GM20431 (cell line): Measurements from ENCODE around the gene ZNF3.
"Not testable (repeated sequence)": the region's sequence is repeated elsewhere in the genome, so short reads cannot be mapped to it uniquely, and the experiment has no call there.

Experiments
- in situ Hi-C: fragments of 300-500 bp; cut with MseI, MboI; formaldehyde crosslinking; loops from one replicate; pipeline ENCODE4 v1.15.0; 2020; ENCODE audit warnings: low sequenced_read_pairs; ENCODE audit not compliant: unreplicated experiment

ZNF3 gene

GRCh38 chr7:100081535-100082102 is at the start of gene ZNF3:
Gene ZNF3 (minus strand): TSS chr7:100081723. CDS start chr7:100077357, 4,366 bp downstream.
- in situ Hi-C loops = no loop called here

DNA sequence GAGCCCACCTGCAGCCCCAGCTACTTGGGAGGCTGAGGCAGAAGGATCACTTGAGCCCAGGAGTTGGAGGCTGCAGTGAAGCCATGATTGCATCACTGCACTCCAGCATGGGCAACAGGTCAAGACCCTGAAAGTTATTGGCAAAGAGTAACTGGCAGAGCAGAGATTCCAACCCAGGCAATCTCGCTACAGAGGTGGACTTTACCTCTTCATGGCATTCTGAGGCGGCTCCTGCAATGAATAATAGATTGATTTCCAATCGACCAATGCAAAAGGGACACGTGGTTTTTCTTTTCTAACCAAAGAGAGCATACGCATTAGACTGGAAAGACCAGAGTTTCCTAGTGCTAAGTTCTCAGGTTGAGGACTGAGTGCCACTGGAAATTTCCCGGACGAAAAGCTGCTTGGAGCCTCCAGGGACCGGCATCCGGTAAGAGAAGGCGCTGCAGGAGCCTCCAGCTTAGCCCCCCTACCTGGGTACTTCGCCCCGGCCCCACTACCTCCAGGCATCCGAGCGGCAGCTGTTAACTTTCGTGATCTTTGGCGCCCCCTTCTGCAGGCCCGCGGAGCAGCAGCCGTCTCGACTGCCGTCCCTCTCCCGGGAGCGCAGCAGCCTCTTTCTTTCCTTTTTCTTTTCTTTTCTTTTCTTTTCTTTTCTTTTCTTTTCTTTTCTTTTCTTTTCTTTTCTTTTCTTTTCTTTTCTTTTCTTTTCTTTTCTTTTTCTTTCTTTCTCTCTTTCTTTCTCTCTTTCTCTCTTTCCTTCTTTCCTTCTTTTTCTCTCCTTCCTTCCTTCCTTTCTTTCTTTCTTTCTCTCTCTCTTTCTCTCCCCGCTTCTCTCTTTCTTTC is 49.3 kb upstream of the ZNF3 start:
- in situ Hi-C loops = no loop called here

GRCh38 chr7:100130220-100130607 is 48.7 kb upstream of the ZNF3 start:
- in situ Hi-C loops = not testable (repeated sequence)

DNA sequence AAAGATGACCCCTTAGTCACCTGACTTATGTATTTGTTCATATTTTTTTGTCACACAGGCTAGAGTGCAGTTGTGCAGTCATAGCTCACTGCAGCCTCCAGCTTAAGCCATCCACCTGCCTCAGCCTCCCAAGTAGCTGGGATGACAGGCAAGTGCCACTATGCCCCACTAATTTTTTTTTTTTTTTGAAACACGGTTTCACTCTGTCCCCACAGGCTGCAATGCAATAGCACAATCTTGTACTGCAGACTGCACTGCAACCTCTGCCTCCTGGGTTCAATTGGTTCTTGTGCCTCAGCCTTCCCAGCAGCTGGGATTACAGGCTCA is 47.1 kb upstream of the ZNF3 start:
- in situ Hi-C loops = no loop called here

- in situ Hi-C loops = no loop called here
Measured at GRCh38 chr7:100127866-100128636, 46.5 kb upstream of the ZNF3 start.

- in situ Hi-C loops = no loop called here
Measured at GRCh38 chr7:100126931-100127865, 45.7 kb upstream of the ZNF3 start, which contains the start of gene MBLAC1. Gene MBLAC1 (plus strand): TSS chr7:100126967. CDS start chr7:100127396, 429 bp downstream.

DNA sequence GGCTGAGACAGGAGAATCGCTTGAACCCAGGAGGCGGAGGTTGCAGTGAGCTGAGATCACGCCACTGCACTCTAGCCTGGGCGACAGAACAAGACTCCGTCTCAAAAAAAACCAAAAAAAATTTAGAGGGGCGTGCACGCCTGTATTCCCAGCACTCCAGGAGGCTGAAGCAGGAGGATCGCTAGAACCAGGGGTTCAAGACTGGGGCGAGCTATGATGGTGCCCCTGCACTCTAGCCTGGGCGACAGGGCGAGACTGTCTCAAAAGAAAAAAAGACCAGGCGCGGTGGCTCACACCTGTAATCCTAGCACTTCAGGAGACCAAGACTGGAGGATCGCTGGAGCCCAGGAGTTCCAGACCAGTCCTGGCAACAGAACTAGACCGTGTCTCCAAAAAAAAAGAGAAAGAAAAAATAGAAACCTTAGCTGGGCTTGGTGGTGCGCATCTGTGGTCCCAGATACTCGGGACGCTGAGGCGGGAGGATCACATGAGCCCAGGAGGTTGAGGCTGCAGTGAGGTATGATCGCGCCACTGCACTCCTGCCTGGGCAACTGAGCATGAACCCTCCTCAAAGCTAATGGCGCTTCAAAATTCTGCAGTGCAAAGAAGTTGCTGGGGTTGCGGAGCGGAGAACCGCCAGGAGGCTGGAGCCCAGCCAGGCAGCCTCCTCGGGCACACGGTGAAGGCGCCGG is 44.9 kb upstream of the ZNF3 start:
- in situ Hi-C loops = no loop called here

- in situ Hi-C loops = no loop called here
Measured at GRCh38 chr7:100124301-100125230, 43.0 kb upstream of the ZNF3 start.

- in situ Hi-C loops = no loop called here
Measured at GRCh38 chr7:100122568-100122967, 41.0 kb upstream of the ZNF3 start.

GRCh38 chr7:100122067-100122466 is 40.5 kb upstream of the ZNF3 start:
- in situ Hi-C loops = no loop called here

DNA sequence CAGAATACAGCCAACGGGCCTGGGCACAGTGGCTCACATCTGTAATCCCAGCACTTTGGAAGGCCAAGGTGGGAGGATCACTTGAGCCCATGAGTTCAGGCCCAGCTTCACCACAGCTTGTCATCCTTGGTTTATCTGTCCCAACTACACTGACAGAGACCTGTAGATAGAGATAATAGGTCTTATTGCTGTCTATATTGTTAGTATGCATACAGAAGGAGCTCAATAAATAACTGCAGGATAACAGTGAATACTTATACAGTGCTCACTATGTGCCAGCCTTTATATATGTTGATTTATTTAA is 39.2 kb upstream of the ZNF3 start:
- in situ Hi-C loops = no loop called here

GRCh38 chr7:100119970-100120732 is 38.6 kb upstream of the ZNF3 start:
- in situ Hi-C loops = no loop called here

- in situ Hi-C loops = no loop called here
Measured at GRCh38 chr7:100119072-100119969, 37.8 kb upstream of the ZNF3 start, which contains the start of the genes CNPY4 and TAF6. Gene CNPY4 (plus strand): TSS chr7:100119634. CDS start chr7:100119745, 111 bp downstream. Gene TAF6 (minus strand): TSS chr7:100119358. CDS start chr7:100114209, 5,149 bp downstream.

DNA sequence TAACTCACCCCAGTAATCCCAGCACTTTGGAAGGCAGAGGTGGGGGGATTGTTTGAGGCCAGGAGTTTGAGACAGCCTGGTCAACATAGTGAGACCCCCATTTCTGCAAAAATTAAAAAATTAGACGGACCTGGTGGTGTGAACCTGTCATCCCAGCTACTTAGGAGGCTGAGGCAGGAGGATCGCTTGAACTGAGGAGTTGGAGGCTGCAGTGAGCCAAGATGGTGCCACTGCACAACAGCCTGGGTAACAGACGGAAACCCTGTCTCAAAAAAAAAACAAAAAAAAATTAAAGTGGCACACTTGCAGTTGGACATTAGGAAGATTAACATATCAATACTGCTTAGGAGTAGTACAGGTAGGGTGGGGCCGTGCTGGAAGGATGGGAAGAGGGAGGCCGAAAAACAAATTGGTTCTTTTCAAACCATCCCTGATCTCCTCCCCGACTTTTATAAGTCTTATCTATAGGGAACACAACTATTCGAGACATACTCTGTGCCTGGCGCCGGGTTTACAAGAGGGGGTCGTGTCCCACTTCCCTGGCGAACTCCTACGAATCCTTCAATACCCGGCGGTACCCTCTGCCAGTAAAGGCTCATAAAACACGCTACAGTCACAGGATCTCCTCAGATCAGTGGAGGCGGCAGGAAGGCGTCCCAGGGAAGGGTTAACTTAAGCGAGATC is 37.0 kb upstream of the ZNF3 start:
- in situ Hi-C loops = no loop called here

DNA sequence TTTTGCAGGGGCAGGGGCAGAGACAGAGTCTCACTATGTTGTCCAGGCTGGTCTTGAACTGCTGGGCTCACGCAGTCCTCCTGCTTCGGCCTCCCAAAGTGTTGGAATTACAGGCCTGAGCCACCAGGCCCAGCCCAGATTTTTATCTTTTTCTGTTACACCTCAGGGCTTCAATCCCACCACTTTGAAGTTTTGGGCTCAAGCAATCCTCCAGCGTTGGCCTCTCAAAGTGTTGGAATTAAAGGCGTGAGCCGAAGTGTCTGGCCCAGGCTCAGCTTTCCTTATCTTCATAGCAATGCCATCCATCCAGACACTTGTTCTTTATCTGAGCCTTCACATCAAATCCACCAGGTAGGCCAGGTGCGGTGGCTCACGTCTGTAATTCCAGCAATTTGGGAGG is 33.5 kb upstream of the ZNF3 start:
- in situ Hi-C loops = no loop called here

DNA sequence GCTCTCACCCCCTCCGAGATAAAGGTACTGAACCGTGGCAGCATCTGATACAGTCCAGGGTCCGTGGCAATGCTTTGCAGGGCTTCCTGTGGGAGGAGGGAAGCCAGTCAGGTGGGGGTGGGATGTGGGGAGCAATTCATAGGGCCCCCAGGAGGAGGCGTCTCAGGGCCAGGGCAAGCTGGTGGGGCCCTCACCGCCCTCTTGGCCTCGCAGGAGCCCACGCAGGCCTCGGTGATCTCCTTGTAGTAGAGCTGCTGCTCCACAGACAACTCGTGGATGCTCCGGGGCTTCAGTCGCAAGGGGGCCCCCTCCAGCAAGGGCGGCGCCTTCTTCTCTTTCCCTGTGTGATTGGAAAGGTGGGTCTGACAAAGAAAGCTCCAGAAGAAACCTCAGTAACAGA is 30.4 kb upstream of the ZNF3 start:
- in situ Hi-C loops = no loop called here
